H1 (cell line): ENCODE measurements around the gene TROAP. TPM values are rescaled to one million over a fixed set of nuclear protein-coding genes. Genes with fewer than 3 reads are reported as not detected.

Experiments used
- ASH2L ChIP-seq: fragments of 200-600, 300-600 bp; sonication (generic); IDR thresholded peaks from one replicate; pipeline ENCODE4 v1.7.1; 2017; ENCODE audit warnings: low read length
- CTCF ChIP-seq, 3 experiments: IDR thresholded peaks; 1 replicate in 2 of 3; 2 replicates in 1 of 3; pipeline versions ENCODE4 v1.5.1 to v1.6.1; 2011; ENCODE audit warnings: low read length in 3 of 3, mild to moderate bottlenecking in 3 of 3, inconsistent platforms in 2 of 3, low read depth in 1 of 3, moderate library complexity in 1 of 3; ENCODE audit not compliant: insufficient read depth in 1 of 3; ENCODE audit errors: control extremely low read depth in 1 of 3
- KDM1A ChIP-seq: fragments of 200-600, 300-600 bp; sonication (generic); IDR thresholded peaks from 2 replicates; pipeline ENCODE4 v1.7.1; 2016; ENCODE audit warnings: mild to moderate bottlenecking, low read length, borderline replicate concordance
- RBBP5 ChIP-seq: IDR thresholded peaks from 2 replicates; pipeline ENCODE4 v1.7.1; 2012; ENCODE audit warnings: low read depth, mild to moderate bottlenecking, inconsistent platforms, low read length, moderate library complexity, borderline replicate concordance
- SAP30 ChIP-seq: fragments of 300-600 bp; sonication (generic); IDR thresholded peaks from 2 replicates; pipeline ENCODE4 v1.7.1; 2012; ENCODE audit warnings: low read length, moderate library complexity, mild to moderate bottlenecking, inconsistent platforms; ENCODE audit not compliant: insufficient read depth, insufficient replicate concordance
- polyA plus RNA-seq, 7 experiments: library from polyadenylated mRNA; depleted of rRNA in 3 of 7; stranded (reverse) in 5 of 7; unstranded in 2 of 7; fragments of >200 nt in 5 of 7; fragments of 200-250 nt in 2 of 7; gene quantifications; 1 replicate in 5 of 7; 2 replicates in 1 of 7; 4 replicates in 1 of 7; pipeline versions ENCODE4 v1.2.1 to v1.2.3, GENCODE V29; 2011 to 2013; ENCODE audit warnings: missing spikeins in 2 of 7, mixed read lengths in 2 of 7
- total RNA-seq: library from RNA; stranded (reverse); fragmentation: NEBNext Ultra II Directional; extraction: Animal tissue kit (Norgen Biotek cat#: 25700); gene quantifications from 2 replicates; pipeline ENCODE4 v1.2.1, GENCODE V29; 2021
- TF ChIP-seq, protein P1 (sequence below): IDR thresholded peaks from 2 replicates; pipeline ENCODE4 v1.6.1; 2012; ENCODE audit warnings: inconsistent platforms

The TROAP gene
- total and polyA plus RNA-seq, 2 of the 8 experiments (the other 6 are each of a cell fraction or from before 2014, with no cell fraction given), result 36.7 to 52.0 TPM

GRCh38 chr12:49295082-49295936 lies 27.7 kb upstream of the TROAP start, which contains the start of gene PRPH (continued):
- TF ChIP-seq RBBP5 (no peak), ASH2L (peak; percentile 36), CTCF (IDR thresholded peaks at IDR 0.05; ENCODE audit: control extremely low read depth in 1 of 3, insufficient read depth in 1 of 3, low read depth in 1 of 3, low read length in 3 of 3) (peak in 1 of 3 experiments; percentile 20; a peak in 1 of 4 replicates), SAP30 (no peak), KDM1A (no peak)
- TF ChIP-seq, protein P1, sequence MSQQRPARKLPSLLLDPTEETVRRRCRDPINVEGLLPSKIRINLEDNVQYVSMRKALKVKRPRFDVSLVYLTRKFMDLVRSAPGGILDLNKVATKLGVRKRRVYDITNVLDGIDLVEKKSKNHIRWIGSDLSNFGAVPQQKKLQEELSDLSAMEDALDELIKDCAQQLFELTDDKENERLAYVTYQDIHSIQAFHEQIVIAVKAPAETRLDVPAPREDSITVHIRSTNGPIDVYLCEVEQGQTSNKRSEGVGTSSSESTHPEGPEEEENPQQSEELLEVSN, result peak; percentile 75
